Right lobe of liver (tissue), 6 donors: ENCODE results near the gene MAP3K7. TPM values are rescaled to one million over a fixed set of nuclear protein-coding genes. Genes with fewer than 3 reads are reported as not detected.
A peak's percentile ranks its signal among the peaks of the same experiment; 100 is the strongest.

Experiments
- ATAC-seq, 4 donors: fragments of 200-7000 bp; cut with Tn5 transposase; one replicate each; pipeline ENCODE4 v1.9.1; 2020; ENCODE audit warnings: mild to moderate bottlenecking in 4 of 4, moderate library complexity in 4 of 4
- DNase-seq, 3 donors: peaks; one replicate each; pipeline ENCODE4 v3.0.0-alpha.2; 2020
- H3K27ac ChIP-seq, 3 donors: fragments of 200-600 bp; one replicate each; pipeline ENCODE4 v1.8.0; 2022
- H3K27me3 ChIP-seq, 2 donors: fragments of 200-600 bp; one replicate each; pipeline ENCODE4 v1.8.0; 2022
- H3K36me3 ChIP-seq, 4 donors: fragments of 200-600 bp; sonication (generic) in 1 of 4; one replicate each; pipeline versions ENCODE4 v1.5.1 to v1.8.0; 2017 to 2022; ENCODE audit warnings: control low read depth in 1 of 4
- H3K4me1 ChIP-seq, 4 donors: fragments of 200-600 bp; sonication (generic) in 1 of 4; one replicate each; pipeline versions ENCODE4 v1.5.1 to v1.8.0; 2017 to 2022; ENCODE audit warnings: control low read depth in 1 of 4
- H3K4me3 ChIP-seq, 3 donors: fragments of 200-600 bp; one replicate each; pipeline ENCODE4 v1.8.0; 2022
- H3K9me3 ChIP-seq, 4 donors: fragments of 200-600 bp; sonication (generic) in 1 of 4; one replicate each; pipeline versions ENCODE4 v1.5.1 to v1.8.0; 2017 to 2022; ENCODE audit warnings: control low read depth in 1 of 4
- POLR2A ChIP-seq: fragments of 450-650 bp; IDR thresholded peaks from one replicate; pipeline ENCODE4 v1.6.1; 2017; ENCODE audit warnings: antibody characterized with exemption, mild to moderate bottlenecking
- WGBS: methylation state at CpG from one replicate; pipeline ENCODE4 v1.1.6; 2018; ENCODE audit warnings: low coverage, low lambda C conversion rate; ENCODE audit not compliant: insufficient coverage; ENCODE audit errors: missing lambda C conversion rate; 5-methylcytosine and 5-hydroxymethylcytosine counted together
- intact Hi-C, 2 donors: fragments of 100-400 bp; cut with DNase I; formaldehyde crosslinking; loops; one replicate each; pipeline versions ENCODE4 v1.11.2 to v1.14.1; 2022
- total RNA-seq, 6 experiments: library from RNA; depleted of rRNA in 2 of 6; stranded (reverse); fragments of >200 nt in 2 of 6; fragmentation: NEBNext Ultra II Directional in 3 of 6; extraction: Animal tissue kit (Norgen Biotek cat#: 25700) in 3 of 6; gene quantifications; one replicate each; pipeline versions ENCODE4 v1.1.0 to v1.2.4, GENCODE V29; 2016 to 2023
- TF ChIP-seq, protein P1 (sequence below), 4 donors: fragments of 200-600 bp in 3 of 4; fragments of 450-650 bp in 1 of 4; IDR thresholded peaks; one replicate each; pipeline versions ENCODE4 v1.5.1 to v1.8.0; 2016 to 2022; ENCODE audit warnings: antibody characterized with exemption in 4 of 4, mild to moderate bottlenecking in 2 of 4
- donor health status: DM: no; HTN: yes; CAD: no.
- donor health status: DM: no; HTN: no; CAD: no.
- donor health status: DM: no; HTN: no; CAD: no.
- donor health status: DM: no; HTN: yes; CAD: no.
- donor health status: DM: no; HTN: yes; CAD: no.

The MAP3K7 gene
- total RNA-seq, 6 experiments from 2014 or later: 8.1 to 12.5 (median 10.3) TPM

DNA sequence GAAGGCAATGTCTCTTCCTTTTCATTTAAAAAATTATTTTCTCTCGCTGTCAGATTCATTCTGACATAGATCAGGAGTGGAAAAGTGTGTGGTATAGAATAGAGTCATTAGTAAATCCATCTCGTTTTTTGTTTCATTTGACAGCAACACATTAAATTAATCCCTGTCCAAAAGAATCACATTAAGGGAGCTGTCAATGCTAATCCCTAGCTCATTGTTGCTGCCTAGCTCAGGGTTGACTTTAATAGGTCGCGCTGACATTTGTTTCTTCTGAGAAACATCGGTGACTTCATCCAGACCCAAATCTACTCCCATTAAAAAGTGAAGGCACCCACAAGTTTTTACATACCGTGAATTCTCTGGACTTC, 25.4 kb upstream of the MAP3K7 start:
- Histone ChIP-seq H3K36me3 (no peaks in the 10 kb centered on the region), H3K9me3 (no peaks in the 10 kb centered on the region), H3K4me3 (no peak overlapping the region), H3K27ac (no peak overlapping the region), H3K4me1 (peaks cover 0 to 8% (median 0%) of the 10 kb centered on the region in 4 donors), H3K27me3 (peaks cover 8 to 9% of the 10 kb centered on the region in 2 donors)
- TF ChIP-seq, protein P1, sequence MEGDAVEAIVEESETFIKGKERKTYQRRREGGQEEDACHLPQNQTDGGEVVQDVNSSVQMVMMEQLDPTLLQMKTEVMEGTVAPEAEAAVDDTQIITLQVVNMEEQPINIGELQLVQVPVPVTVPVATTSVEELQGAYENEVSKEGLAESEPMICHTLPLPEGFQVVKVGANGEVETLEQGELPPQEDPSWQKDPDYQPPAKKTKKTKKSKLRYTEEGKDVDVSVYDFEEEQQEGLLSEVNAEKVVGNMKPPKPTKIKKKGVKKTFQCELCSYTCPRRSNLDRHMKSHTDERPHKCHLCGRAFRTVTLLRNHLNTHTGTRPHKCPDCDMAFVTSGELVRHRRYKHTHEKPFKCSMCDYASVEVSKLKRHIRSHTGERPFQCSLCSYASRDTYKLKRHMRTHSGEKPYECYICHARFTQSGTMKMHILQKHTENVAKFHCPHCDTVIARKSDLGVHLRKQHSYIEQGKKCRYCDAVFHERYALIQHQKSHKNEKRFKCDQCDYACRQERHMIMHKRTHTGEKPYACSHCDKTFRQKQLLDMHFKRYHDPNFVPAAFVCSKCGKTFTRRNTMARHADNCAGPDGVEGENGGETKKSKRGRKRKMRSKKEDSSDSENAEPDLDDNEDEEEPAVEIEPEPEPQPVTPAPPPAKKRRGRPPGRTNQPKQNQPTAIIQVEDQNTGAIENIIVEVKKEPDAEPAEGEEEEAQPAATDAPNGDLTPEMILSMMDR (IDR thresholded peaks at IDR 0.05): no peak
- TF ChIP-seq POLR2A: no peak
- intact Hi-C loops: no loop called here
- ATAC-seq (no peak), DNase-seq (no peak)
- 45% methylated on average over 6 of the region's 6 CpGs for WGBS

DNA sequence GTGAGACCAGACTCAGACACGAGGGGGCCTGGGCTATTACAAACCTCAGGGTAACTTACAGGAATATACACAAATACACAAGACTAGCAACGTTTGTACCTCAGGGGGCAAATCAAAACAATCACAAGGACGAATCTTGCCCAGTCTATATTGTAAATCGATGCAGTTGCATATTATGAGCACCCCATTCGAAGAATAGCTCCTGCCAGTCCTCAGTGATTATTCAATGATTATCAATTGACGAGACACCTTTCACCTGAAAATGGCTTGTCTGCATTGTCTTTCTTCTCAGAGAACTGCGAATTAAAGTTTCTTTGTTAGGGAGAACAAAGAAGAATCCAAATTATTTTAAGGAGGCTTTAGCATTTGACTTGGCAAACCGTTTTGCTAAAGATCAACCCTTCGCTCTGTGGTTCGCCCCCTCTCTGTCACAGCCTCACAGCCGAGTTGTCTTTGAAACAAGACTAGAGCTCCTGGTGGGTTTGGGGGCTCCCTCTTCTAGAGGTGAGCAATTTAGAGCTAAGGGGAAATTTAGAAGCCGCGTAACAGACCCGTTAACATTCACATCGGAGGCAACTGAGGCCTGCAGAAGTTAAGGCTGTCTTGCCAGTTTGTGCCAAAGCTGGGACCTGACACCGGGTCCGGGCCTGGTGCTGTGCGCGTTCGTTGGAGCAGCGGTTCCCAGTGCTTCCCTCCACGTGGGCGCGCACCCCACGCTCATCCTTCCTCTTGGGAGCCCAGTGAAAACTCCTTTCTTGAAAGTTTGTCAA, 24.9 kb upstream of the MAP3K7 start:
- Histone ChIP-seq H3K27me3 (peaks cover 8 to 9% of the 10 kb centered on the region in 2 donors), H3K36me3 (no peaks in the 10 kb centered on the region), H3K4me1 (peaks cover 0 to 8% (median 0%) of the 10 kb centered on the region in 4 donors), H3K9me3 (no peaks in the 10 kb centered on the region), H3K4me3 (peak overlapping the region; percentile 24 to 48 (median 27)), H3K27ac (no peak overlapping the region)
- ATAC-seq (no peak), DNase-seq (peak in 1 of 3 donors; percentile 43)
- intact Hi-C loops: no loop called here
- TF ChIP-seq, protein P1 (IDR thresholded peaks at IDR 0.05): no peak
- TF ChIP-seq POLR2A: no peak
- 29% methylated on average over 24 of the region's 25 CpGs for WGBS

- WGBS: 0% methylated on average over 7 of the region's 72 CpGs
- TF ChIP-seq, protein P1 (IDR thresholded peaks at IDR 0.05): no peak
- TF ChIP-seq POLR2A: no peak
- no peaks in the 10 kb centered on the region for H3K36me3 ChIP-seq
- DNase-seq: peak in 2 of 3 donors; percentile 23 to 53
- no peaks in the 10 kb centered on the region for H3K9me3 ChIP-seq
- H3K27ac ChIP-seq: peak overlapping the region in 2 of 3 donors; percentile 26 to 29
- peak; percentile 65 to 79 (median 76) for ATAC-seq
- intact Hi-C loops: no loop called here
- H3K27me3 ChIP-seq: peaks cover 8 to 9% of the 10 kb centered on the region in 2 donors
- H3K4me3 ChIP-seq: peak overlapping the region; percentile 24 to 48 (median 27)
- peaks cover 0 to 8% (median 0%) of the 10 kb centered on the region in 4 donors for H3K4me1 ChIP-seq
These were observed 24.1 kb upstream of the MAP3K7 start for GRCh38 chr6:90610751-90611542.

DNA sequence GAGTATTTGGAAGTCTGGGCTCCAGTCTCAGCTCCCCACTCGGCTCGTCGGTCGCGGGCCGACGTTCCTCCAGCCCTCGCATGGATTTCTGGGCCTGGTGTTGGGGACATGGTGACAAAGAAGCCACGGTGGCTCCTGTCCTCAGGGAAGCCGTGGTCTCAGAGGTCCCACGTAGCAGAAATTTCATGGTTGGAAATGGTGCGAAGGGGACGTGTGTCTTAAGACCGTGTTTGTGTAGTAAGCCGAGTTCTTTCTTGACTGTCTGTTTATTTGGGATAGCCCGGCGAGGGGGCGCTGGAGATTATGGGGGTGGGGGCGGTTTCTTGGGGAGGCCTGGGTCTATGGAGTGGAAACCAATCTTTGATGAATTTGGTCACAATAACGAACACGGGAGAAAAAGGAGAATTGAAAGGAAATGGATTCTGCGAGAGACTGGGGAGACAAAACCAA, 23.5 kb upstream of the MAP3K7 start:
- TF ChIP-seq, protein P1 (IDR thresholded peaks at IDR 0.05): no peak
- no peak for TF ChIP-seq POLR2A
- Histone ChIP-seq H3K27me3 (peaks cover 8 to 9% of the 10 kb centered on the region in 2 donors), H3K27ac (peak overlapping the region in 1 of 3 donors; percentile 29), H3K4me3 (peak overlapping the region; percentile 24 to 48 (median 27)), H3K36me3 (no peaks in the 10 kb centered on the region), H3K9me3 (no peaks in the 10 kb centered on the region), H3K4me1 (peaks cover 0 to 8% (median 0%) of the 10 kb centered on the region in 4 donors)
- peak in 3 of 4 donors; percentile 9 to 15 (median 12) for ATAC-seq
- 3% methylated on average over 22 of the region's 22 CpGs for WGBS
- no peak for DNase-seq
- intact Hi-C loops: no loop called here
